GM19238 (cell line): Measurements from ENCODE around the gene TTC7B.

Experiments
- DNase-seq: peaks from one replicate; pipeline ENCODE4 v3.0.0; 2011; ENCODE audit warnings: low spot score; ENCODE audit not compliant: insufficient read length

Gene TTC7B

DNA sequence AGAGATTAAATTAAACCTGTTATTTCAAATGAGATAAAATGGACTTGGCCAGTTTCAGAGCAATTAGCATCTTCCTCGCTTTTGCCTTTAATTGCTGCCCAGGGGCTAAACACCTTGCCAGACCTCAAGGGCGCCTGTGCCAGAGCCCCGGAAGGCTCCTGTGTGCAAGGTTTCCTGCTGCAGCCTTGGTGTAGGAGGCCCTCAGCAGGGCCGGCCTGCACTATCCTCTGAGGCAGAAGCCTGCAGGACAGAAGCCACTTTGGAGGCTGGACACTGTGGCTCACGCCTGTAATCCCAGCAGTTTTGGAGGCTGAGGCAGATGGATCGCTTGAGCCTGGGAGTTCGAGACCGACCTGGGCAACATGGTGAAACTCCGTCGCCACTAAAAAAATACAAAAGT, 269.0 kb downstream of the TTC7B start:
- no peak for DNase-seq

DNA sequence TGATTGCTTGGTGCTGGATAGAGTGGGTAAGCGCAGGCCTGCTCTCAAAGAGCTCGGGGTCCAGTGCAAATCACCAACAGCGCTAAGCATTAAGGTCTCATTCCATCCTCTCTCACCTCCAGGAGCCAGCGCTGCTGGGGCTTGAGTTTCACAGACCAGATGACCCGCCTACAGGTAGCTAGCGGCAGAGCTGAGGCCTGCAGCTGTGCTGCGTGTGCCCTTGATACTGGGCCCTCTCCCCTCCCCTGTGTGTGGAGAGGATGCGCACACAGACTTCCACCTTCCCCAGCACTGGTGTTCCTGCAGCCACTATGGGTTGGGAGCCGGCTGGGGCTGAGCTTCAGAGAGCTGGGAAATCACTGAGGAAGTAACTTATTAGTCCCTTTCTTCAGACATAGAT, 269.5 kb downstream of the TTC7B start:
- DNase-seq, result no peak

DNA sequence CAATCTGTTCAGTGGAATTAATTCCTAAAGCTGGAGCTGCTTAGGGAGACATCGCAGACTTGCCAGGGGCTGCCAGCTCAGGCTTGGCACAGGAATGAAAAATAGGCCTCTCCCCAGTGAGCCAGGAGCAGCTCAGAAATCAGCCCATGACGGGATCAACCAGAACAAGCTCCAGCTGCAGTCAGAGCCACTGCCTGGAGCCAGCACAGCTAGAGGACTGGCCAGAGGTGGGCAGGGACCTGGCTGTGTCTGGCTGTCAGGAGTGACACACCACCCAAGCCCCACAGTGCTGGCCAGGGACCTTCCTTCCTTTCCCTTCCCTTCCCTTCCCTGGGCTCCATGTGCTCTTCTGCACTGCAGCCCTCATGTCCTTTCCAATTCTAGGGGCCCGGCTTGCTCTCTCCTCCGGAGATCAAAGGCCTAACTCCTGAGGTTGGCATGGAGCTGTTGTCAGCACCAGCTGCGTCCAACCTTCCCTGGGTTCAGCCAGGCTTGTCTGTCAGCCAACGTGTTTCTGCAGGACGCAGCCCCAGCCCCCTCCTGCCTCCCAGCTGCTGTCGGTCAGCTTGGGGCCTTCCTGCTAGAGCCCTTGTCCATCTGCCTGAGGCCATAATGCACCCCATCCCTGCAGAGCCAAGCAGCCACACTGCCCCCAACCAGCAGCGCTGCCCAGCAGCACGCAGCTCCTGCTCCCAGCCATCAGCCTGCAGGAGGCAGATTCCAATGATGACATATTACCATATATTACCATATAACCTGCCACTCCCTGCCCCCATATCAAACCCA, 270.1 kb downstream of the TTC7B start:
- no peak for DNase-seq

DNA sequence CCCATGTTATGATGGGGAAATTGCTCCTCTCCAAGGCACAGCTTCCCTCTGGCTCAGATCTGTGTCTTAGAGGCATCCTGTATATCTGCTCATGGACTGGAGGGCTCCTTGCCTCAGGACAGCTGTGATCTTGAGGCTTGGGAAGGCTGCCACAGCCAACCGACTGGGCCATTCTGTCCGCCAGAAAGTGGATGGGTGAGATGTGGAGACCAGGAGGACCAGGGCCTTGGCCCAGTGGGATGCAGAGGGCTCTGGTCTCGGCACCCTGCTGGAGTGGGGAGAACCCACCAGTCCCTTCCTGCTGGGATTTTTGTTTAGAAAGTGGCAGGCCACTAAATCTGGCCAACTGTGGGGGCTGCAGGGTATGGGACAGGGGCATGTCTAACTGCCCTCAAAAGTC, 270.8 kb downstream of the TTC7B start:
- DNase-seq, result no peak

DNA sequence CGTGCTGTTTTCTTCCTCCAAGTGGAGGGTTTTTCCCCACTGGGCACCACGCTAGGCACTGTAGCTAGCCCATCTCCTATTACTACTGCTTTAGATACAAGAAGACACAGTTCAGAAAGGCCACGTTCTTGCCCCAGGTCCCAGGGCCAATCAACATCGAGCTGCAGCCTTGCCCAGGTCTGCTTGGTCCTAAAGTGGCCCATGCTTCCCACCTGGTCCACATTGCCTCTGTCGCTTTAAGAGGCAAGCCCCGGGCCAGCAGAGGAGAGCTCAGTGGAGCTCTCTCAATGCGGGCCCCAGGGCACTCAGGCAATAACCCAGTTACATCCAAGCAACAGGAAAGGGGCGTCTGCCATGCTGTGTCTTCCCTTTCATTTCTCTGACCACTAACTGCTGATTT, 271.3 kb downstream of the TTC7B start:
- DNase-seq, result no peak

DNA sequence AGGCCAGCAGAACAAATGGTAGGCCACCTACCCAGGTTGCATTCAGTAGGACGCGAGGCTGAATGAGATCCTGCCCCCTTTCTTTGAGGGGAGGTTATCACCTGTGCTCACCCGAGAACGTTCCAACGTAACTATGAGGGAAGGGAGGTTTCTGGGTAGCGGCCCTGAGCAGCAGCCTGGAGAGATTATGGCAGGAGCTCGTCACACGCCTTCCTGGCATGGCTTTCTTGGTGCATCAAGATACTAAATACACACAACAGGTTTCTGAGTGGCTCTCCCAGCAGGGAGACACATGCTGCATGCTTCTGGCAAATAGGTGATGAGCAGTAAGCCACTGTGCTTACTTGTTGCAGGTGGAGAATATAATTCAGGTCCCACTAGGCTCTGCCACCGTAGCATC, 271.7 kb downstream of the TTC7B start:
- no peak for DNase-seq

DNA sequence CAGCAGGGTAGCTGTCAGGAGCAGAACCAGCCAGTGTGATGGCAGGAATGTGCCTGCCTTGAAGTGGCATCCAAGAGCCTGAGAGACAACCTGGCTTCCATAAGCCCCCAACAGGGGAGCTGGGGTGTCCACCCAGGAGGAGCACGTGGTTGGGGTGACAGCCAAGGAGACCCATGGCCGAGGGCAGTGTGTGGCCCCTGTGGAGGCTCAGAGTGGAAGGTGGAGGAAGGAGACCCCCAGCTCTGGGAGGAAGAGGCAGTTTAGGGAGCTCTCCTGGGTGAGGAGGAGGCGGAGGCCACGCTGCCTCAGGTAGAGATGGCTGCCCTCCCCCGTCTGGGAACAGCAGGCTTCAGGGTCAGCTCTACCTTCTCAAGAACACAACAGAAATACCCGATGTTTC, 272.4 kb downstream of the TTC7B start:
- DNase-seq, result no peak

DNA sequence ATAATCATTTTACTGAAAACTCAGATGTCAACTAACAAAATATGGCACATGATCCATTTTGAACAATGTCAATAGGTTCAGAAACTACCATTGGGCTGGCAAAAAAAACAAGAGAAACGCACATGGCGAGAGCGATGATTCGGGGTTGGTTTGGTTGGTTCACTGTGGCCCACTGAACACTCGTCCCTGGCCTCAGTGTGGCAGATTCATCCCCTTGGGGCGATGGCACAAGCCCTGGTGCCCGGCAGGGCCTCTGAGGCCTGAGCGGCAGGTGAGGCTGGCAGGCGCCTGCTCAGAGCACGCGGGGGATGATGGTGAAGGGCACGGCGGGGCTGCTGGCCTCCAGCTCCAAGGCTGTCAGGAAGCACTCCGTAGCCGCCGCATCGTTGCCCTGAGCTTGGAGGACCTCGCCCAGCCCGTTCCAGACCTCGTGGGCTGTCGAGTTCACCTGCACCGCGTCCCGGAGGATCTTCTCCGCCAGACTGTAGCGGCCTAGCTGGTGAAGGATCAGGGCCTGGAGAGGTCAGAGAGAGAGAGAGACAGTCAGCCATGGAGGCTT, 275.1 kb downstream of the TTC7B start:
- no peak for DNase-seq

DNA sequence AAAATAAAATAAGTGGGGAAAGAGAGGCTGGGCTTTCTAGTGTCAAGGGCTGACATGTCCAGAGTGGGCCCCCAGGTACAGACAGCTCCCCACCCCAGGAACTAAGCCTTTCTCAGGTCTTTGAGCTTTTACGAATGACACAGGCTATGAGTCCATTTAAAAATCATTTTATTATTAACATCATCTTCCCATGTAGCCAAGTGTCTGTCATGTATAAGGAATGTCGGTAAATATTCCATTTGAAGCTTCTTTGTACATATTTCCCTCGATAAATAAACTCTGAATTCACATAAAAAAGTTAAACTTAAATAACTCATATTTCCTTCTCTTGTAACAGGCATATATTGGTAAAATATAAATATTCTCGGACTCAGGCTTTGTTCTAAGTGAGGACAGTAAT, 275.8 kb downstream of the TTC7B start:
- DNase-seq, result no peak

DNA sequence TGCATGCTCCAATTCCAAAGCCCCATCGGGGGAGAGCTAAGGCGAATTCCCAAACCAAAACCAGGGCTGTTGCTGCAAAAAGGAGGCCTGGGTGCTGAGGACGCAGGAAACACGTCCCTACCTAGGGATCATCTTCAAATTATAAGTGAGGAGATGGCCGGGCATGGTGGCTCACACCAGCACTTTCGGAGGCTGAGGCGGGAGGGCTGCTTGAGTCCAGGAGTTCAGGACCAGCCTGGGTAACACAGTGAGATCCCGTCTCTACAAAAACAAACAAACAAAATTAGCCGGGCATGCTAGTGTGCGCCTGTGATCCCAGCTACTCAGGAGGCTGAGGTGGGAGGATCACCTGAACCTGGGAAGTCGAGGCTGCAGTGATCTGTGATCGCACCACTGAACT, 276.2 kb downstream of the TTC7B start:
- no peak for DNase-seq

DNA sequence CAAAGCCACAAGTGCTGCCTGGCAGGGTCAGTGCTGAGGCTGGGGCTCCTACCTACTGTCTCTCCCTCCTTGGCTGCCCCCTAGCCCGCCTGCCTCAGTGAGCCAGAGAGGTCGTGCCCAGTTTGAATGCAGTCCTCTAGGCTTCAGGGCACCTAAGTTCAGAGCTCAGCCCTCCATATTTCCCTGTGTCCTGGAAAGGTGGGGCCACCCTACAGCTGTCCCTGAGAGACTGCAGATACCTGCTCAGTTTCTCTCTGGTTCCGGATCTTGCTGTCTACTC, 276.8 kb downstream of the TTC7B start:
- DNase-seq, result no peak

DNA sequence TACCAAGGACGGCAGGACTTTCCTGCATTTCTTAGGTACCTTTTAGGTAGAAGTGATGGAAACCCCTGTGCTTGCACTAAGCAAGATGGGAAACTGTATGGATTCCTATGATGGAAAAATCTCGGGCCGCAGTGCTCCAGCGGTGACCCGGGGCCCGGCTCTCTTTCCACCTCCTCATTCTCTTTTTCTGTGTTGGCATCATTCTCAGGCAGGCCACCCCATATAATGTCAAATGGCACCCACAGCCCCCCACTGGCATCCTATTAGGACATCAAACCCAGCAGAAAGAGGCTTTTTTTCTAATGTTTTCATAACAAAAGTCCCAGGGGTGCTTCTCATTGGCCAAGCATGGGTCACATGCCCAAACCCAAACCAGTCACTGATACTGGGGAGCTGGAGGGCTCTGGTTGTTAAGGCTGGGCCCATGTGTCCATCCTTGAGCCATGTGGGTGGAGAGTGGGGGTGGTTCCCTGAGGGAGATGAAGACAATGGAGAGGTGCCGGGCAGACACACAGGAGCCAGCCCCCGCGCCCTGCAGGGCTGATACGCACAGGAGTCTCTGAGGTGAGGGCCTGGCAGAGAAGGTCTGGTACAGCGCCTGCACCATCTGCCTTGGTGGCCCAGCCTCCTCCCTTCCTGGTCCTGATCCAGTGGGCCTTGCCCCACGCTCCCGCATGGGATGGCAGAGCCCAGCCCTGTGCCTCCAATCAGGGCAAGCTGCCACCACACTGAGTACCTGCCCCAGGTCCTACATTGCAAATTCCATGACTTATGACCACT, 277.3 kb downstream of the TTC7B start:
- DNase-seq, result no peak

DNA sequence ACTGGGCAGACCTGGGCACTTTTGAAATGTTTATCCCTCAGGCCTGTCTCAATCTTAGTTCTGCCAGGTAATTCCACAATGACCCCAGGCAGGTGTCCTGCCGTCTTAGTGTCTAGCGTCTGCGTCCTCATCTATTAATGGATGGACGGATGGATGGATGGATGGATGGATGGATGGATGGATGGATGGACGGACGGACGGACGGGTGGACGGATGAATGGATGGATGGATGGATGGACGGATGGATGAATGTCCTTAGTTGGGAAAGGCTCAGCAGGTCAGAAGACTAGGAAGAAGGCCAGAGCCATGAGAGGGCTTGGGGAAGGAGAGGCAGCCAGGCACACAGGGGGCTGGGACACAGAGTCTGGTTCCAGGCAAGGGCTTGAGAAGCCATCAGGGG, 278.1 kb downstream of the TTC7B start:
- DNase-seq, result no peak

DNA sequence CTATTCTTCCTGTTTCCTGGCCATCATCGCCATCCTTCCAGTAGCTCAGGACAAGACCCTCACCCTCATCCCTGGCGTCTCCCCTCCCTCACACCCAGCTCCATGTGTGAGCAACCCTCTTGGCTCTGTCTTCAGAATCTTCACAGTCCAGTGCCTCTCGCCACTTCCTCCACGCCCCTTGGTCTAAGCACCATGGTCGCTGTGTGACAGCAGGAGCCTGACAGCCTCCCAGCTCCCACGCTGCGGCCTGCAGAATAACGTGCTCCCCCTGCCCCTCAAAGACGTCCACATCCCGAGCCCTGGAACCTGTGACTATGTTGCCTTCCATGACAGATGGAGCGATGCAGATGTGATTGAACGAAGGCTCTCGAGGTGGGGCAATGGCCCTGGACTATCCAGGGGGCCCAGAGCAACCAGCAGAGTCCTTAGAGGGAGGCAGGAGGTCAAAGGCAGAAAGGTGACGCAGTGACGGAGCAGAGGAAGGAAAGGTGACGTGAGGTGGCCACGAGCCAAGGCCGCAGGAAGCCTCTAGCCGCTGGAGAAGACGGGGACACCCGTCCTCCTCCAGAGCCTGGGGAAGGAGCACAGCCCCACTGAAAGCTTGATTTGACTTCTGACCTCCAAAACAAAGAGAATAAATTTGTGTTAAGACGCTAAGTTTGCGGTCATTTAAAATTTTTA, 279.6 kb downstream of the TTC7B start:
- no peak for DNase-seq

DNA sequence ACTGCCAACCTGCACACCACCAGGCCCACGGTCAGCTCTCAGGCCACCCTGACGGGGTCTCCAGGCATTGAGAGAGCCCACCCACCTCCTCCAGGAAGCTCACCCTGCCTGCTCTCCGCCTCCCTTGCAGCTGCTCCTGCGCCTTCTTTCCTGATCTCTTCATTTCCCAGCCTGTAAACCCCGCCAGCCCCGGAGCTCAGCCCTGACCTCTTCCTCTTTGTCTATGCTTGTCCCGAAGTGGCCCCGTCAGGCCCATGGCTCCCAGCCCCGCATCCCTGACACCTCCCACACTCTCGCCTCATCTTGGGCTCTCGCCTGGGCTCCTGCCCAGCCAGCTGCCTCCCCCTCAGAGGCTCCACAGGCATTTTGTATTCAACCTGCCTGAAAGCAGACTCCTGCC, 280.1 kb downstream of the TTC7B start:
- no peak for DNase-seq

DNA sequence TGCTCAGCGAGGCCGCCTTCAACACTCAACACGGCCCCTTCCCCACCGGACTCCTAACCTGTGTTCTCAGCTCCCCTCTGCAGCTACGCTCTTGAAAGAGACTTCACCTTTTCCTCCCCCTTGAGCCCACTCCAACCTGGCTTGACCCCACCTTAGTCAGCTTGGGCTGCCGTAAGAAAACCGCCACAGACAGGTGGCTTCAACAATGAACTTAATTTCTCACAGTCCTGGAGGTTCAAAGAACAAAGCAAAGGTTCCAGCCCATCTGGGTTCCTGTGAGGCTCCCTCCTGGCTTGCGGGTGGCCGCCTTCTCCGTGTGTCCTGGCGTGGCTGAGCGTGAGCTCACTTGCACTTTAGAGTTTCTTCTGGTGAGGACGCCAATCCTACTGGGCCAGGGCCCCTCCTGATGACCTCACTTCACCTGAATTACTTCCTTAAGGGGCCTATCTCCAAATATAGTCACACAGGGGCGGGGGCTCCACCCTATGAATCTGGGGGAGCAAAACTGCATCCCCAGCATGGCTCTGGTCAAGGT, 280.6 kb downstream of the TTC7B start:
- no peak for DNase-seq

DNA sequence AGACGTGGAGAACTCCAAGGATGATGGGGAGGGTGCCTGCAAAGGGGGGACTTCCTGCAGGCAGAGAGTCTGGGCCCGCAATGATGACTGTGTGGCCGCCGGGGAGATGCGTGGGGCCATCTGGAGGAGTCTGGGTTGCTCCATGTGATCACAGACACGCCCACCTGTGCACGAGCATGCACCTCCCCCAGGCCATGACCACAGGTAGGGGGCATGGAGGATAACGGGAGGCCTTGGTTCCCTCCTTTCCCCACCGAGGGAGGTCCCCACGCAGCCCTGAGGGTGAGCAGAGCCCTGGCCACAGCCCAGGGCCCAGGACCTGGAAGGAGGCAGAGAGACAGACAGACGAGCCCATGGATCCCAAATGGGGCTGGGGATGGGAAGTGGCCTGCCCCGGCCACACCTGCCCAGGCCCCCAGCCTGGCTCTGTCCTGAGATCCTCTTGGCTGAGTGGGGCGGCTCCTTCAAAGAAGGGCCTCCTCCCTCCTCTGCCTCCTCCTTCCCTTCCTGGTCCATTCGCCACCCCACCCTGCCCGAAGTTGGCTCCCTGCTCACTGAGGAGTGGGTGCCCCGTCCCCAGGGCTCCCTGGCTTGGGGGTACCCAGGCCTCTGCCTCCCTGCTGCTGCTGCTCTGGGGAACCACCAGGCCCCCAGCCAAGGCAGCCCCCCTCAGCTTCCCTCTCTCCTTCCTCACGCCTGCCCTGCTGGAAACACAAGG, 281.2 kb downstream of the TTC7B start:
- DNase-seq, result no peak

DNA sequence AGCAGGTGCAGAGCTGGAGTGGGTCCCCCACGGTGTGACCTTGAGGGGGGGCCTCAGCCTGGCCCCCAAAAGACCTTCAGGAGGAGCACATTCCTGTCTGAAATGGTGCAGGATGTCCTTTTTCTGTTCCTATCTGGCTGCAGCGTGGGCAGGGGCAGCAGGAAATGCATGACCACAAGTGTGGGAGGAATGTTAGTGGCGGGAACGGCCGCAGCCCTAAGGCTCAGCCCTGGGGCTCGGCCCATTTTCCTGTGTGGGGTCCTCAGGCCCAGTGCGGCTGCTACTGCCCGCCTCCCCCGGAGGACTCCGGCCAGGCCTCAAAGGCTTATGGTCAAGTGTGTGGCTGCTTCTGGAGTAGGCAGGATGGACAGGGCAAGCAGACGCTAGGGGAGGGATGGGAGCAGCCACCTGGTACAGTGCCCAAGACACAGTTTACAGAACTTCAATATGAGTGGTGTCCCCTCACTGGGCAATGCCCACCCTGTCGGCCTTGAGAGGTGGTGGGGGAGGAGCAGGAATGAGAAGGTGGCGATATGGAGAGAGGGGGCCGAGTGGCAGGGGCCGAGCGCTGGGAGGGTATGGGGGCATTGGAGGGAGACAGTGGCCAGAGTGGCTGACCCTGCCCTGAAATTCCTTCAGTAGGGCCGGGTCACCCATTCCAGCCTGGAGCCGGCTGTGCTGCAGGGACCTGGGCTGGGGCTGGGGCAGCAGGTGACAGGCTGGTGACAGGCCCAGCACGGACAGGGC, 282.0 kb downstream of the TTC7B start:
- no peak for DNase-seq

DNA sequence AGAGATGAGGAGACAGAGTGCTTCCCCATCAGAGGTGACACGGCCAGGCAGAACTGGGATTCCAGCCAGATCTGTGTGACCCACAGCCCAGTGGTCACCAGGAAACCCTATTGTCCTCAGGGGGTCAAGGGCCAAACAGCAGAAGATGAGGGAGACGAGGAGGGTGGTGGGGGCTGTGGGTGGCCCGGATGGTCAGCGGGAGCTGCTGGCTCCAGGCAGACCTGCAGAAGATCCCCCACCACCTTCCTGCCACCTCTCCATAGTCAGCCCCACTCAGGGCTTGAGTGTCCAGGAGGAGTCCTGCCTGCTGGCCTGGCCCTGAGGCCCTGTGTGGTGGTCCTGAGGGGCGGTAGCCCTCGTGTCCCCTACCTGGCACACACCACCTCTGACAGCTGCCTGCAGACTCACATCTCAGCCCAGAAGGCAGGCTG, 282.6 kb downstream of the TTC7B start:
- DNase-seq, result no peak

DNA sequence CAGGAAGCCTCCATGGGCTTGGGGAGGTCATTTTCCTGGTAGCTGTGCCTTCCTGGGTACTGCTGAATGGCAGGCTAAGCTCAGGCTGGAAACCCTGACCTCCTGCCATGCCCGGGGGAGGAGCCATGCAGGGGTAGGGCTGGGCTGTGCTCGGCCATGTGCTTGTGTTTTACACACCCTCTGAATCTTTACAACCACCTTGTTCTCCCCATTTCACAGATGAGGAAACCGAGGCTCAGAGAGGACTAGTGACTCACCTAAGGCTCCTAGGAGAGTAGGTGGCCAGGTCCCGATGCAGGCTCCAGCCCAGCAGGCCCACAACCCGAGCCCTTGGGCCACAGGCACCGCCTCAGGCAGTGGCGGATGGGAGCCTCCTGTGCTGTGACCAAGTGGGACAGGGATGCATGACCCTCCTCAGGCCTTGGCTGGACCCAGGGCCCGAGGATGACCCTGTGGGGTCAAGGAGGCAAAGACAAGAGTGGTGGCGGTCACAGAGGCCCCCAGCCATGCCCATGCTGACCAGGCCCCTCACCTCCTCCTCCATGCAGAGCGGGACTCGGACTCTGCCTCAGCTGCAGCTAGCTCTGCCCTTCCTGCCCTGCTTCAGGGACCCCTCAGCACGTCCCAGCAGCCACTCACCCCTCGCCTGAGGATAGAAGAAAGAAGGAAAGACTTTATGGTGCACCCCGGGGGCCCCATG, 283.3 kb downstream of the TTC7B start:
- DNase-seq, result no peak
